ENCODE results near the gene DDX10.

DDX10 gene

GRCh38 chr11:108933630-108934029 lies 268.8 kb downstream of the DDX10 start:
- H3K9me3 ChIP-seq (ENCODE audit: control insufficient read depth in 5 of 5, low read length in 5 of 5): no peaks in the 10 kb centered on the region
- H3K27ac ChIP-seq (ENCODE audit: low read depth, low read length): no peak overlapping the region
- no peaks in the 10 kb centered on the region for H3K4me1 ChIP-seq (ENCODE audit: control insufficient read depth in 5 of 5, insufficient read depth in 5 of 5, low read length in 5 of 5)
- H3K36me3 ChIP-seq (ENCODE audit: control insufficient read depth in 5 of 5, insufficient read depth in 5 of 5, low read length in 5 of 5): peaks cover 0 to 4% (median 0%) of the 10 kb centered on the region in 5 donors
- no peak overlapping the region for H3K4me3 ChIP-seq (ENCODE audit: low read depth in 1 of 5, low read length in 5 of 5)
- H3K9ac ChIP-seq (ENCODE audit: low read length in 5 of 5): no peak overlapping the region
- H3K27me3 ChIP-seq (ENCODE audit: control insufficient read depth in 5 of 5, insufficient read depth in 4 of 5, low read length in 5 of 5): no peaks in the 10 kb centered on the region

GRCh38 chr11:108934289-108934688 lies 269.4 kb downstream of the DDX10 start:
- H3K9ac ChIP-seq (ENCODE audit: low read length in 5 of 5): no peak overlapping the region
- no peaks in the 10 kb centered on the region for H3K4me1 ChIP-seq (ENCODE audit: control insufficient read depth in 5 of 5, insufficient read depth in 5 of 5, low read length in 5 of 5)
- no peaks in the 10 kb centered on the region for H3K9me3 ChIP-seq (ENCODE audit: control insufficient read depth in 5 of 5, low read length in 5 of 5)
- H3K36me3 ChIP-seq (ENCODE audit: control insufficient read depth in 5 of 5, insufficient read depth in 5 of 5, low read length in 5 of 5): peaks cover 0 to 4% (median 0%) of the 10 kb centered on the region in 5 donors
- H3K4me3 ChIP-seq (ENCODE audit: low read depth in 1 of 5, low read length in 5 of 5): no peak overlapping the region
- H3K27ac ChIP-seq (ENCODE audit: low read depth, low read length): no peak overlapping the region
- no peaks in the 10 kb centered on the region for H3K27me3 ChIP-seq (ENCODE audit: control insufficient read depth in 5 of 5, insufficient read depth in 4 of 5, low read length in 5 of 5)

- Histone ChIP-seq H3K36me3 (ENCODE audit: control insufficient read depth in 5 of 5, insufficient read depth in 5 of 5, low read length in 5 of 5) (peaks cover 0 to 4% (median 0%) of the 10 kb centered on the region in 5 donors), H3K4me1 (ENCODE audit: control insufficient read depth in 5 of 5, insufficient read depth in 5 of 5, low read length in 5 of 5) (no peaks in the 10 kb centered on the region), H3K27me3 (ENCODE audit: control insufficient read depth in 5 of 5, insufficient read depth in 4 of 5, low read length in 5 of 5) (no peaks in the 10 kb centered on the region), H3K9me3 (ENCODE audit: control insufficient read depth in 5 of 5, low read length in 5 of 5) (no peaks in the 10 kb centered on the region), H3K27ac (ENCODE audit: low read depth, low read length) (no peak overlapping the region), H3K9ac (ENCODE audit: low read length in 5 of 5) (no peak overlapping the region), H3K4me3 (ENCODE audit: low read depth in 1 of 5, low read length in 5 of 5) (no peak overlapping the region)
Measured at GRCh38 chr11:108934696-108935095, 269.8 kb downstream of the DDX10 start.

- Histone ChIP-seq H3K4me3 (ENCODE audit: low read depth in 1 of 5, low read length in 5 of 5) (no peak overlapping the region), H3K9me3 (ENCODE audit: control insufficient read depth in 5 of 5, low read length in 5 of 5) (no peaks in the 10 kb centered on the region), H3K4me1 (ENCODE audit: control insufficient read depth in 5 of 5, insufficient read depth in 5 of 5, low read length in 5 of 5) (no peaks in the 10 kb centered on the region), H3K27ac (ENCODE audit: low read depth, low read length) (no peak overlapping the region), H3K9ac (ENCODE audit: low read length in 5 of 5) (no peak overlapping the region), H3K27me3 (ENCODE audit: control insufficient read depth in 5 of 5, insufficient read depth in 4 of 5, low read length in 5 of 5) (no peaks in the 10 kb centered on the region), H3K36me3 (ENCODE audit: control insufficient read depth in 5 of 5, insufficient read depth in 5 of 5, low read length in 5 of 5) (peaks cover 4 to 23% (median 15%) of the 10 kb centered on the region in 5 donors)
Measured at GRCh38 chr11:108937746-108938145, 272.9 kb downstream of the DDX10 start.

GRCh38 chr11:108938604-108939003 lies 273.7 kb downstream of the DDX10 start:
- Histone ChIP-seq H3K9ac (ENCODE audit: low read length in 5 of 5) (no peak overlapping the region), H3K27me3 (ENCODE audit: control insufficient read depth in 5 of 5, insufficient read depth in 4 of 5, low read length in 5 of 5) (no peaks in the 10 kb centered on the region), H3K9me3 (ENCODE audit: control insufficient read depth in 5 of 5, low read length in 5 of 5) (no peaks in the 10 kb centered on the region), H3K4me3 (ENCODE audit: low read depth in 1 of 5, low read length in 5 of 5) (no peak overlapping the region), H3K27ac (ENCODE audit: low read depth, low read length) (no peak overlapping the region), H3K4me1 (ENCODE audit: control insufficient read depth in 5 of 5, insufficient read depth in 5 of 5, low read length in 5 of 5) (no peaks in the 10 kb centered on the region), H3K36me3 (ENCODE audit: control insufficient read depth in 5 of 5, insufficient read depth in 5 of 5, low read length in 5 of 5) (peaks cover 4 to 23% (median 15%) of the 10 kb centered on the region in 5 donors)

- no peaks in the 10 kb centered on the region for H3K9me3 ChIP-seq (ENCODE audit: control insufficient read depth in 5 of 5, low read length in 5 of 5)
- no peaks in the 10 kb centered on the region for H3K4me1 ChIP-seq (ENCODE audit: control insufficient read depth in 5 of 5, insufficient read depth in 5 of 5, low read length in 5 of 5)
- H3K4me3 ChIP-seq (ENCODE audit: low read depth in 1 of 5, low read length in 5 of 5): no peak overlapping the region
- no peaks in the 10 kb centered on the region for H3K27me3 ChIP-seq (ENCODE audit: control insufficient read depth in 5 of 5, insufficient read depth in 4 of 5, low read length in 5 of 5)
- peaks cover 4 to 26% (median 18%) of the 10 kb centered on the region in 5 donors for H3K36me3 ChIP-seq (ENCODE audit: control insufficient read depth in 5 of 5, insufficient read depth in 5 of 5, low read length in 5 of 5)
- no peak overlapping the region for H3K9ac ChIP-seq (ENCODE audit: low read length in 5 of 5)
- no peak overlapping the region for H3K27ac ChIP-seq (ENCODE audit: low read depth, low read length)
Measured at GRCh38 chr11:108939135-108939534, 274.3 kb downstream of the DDX10 start.

GRCh38 chr11:108943853-108944252 lies 279.0 kb downstream of the DDX10 start:
- Histone ChIP-seq H3K4me1 (ENCODE audit: control insufficient read depth in 5 of 5, insufficient read depth in 5 of 5, low read length in 5 of 5) (no peaks in the 10 kb centered on the region), H3K4me3 (ENCODE audit: low read depth in 1 of 5, low read length in 5 of 5) (no peak overlapping the region), H3K9me3 (ENCODE audit: control insufficient read depth in 5 of 5, low read length in 5 of 5) (peaks cover 0 to 5% (median 0%) of the 10 kb centered on the region in 5 donors), H3K36me3 (ENCODE audit: control insufficient read depth in 5 of 5, insufficient read depth in 5 of 5, low read length in 5 of 5) (peaks cover 4 to 26% (median 18%) of the 10 kb centered on the region in 5 donors), H3K27me3 (ENCODE audit: control insufficient read depth in 5 of 5, insufficient read depth in 4 of 5, low read length in 5 of 5) (no peaks in the 10 kb centered on the region), H3K9ac (ENCODE audit: low read length in 5 of 5) (no peak overlapping the region), H3K27ac (ENCODE audit: low read depth, low read length) (no peak overlapping the region)

- no peak overlapping the region for H3K27ac ChIP-seq (ENCODE audit: low read depth, low read length)
- H3K4me3 ChIP-seq (ENCODE audit: low read depth in 1 of 5, low read length in 5 of 5): no peak overlapping the region
- peaks cover 0 to 5% (median 0%) of the 10 kb centered on the region in 5 donors for H3K9me3 ChIP-seq (ENCODE audit: control insufficient read depth in 5 of 5, low read length in 5 of 5)
- H3K4me1 ChIP-seq (ENCODE audit: control insufficient read depth in 5 of 5, insufficient read depth in 5 of 5, low read length in 5 of 5): no peaks in the 10 kb centered on the region
- H3K36me3 ChIP-seq (ENCODE audit: control insufficient read depth in 5 of 5, insufficient read depth in 5 of 5, low read length in 5 of 5): peaks cover 4 to 26% (median 18%) of the 10 kb centered on the region in 5 donors
- no peaks in the 10 kb centered on the region for H3K27me3 ChIP-seq (ENCODE audit: control insufficient read depth in 5 of 5, insufficient read depth in 4 of 5, low read length in 5 of 5)
- H3K9ac ChIP-seq (ENCODE audit: low read length in 5 of 5): no peak overlapping the region
Measured at GRCh38 chr11:108944471-108945178, 279.8 kb downstream of the DDX10 start.

GRCh38 chr11:108945341-108945740 lies 280.5 kb downstream of the DDX10 start:
- H3K9ac ChIP-seq (ENCODE audit: low read length in 5 of 5): no peak overlapping the region
- no peaks in the 10 kb centered on the region for H3K4me1 ChIP-seq (ENCODE audit: control insufficient read depth in 5 of 5, insufficient read depth in 5 of 5, low read length in 5 of 5)
- H3K9me3 ChIP-seq (ENCODE audit: control insufficient read depth in 5 of 5, low read length in 5 of 5): peaks cover 0 to 5% (median 0%) of the 10 kb centered on the region in 5 donors
- H3K27me3 ChIP-seq (ENCODE audit: control insufficient read depth in 5 of 5, insufficient read depth in 4 of 5, low read length in 5 of 5): no peaks in the 10 kb centered on the region
- H3K27ac ChIP-seq (ENCODE audit: low read depth, low read length): no peak overlapping the region
- H3K4me3 ChIP-seq (ENCODE audit: low read depth in 1 of 5, low read length in 5 of 5): no peak overlapping the region
- peaks cover under 1 to 20% (median 15%) of the 10 kb centered on the region in 5 donors for H3K36me3 ChIP-seq (ENCODE audit: control insufficient read depth in 5 of 5, insufficient read depth in 5 of 5, low read length in 5 of 5)

- Histone ChIP-seq H3K9ac (ENCODE audit: low read length in 5 of 5) (no peak overlapping the region), H3K9me3 (ENCODE audit: control insufficient read depth in 5 of 5, low read length in 5 of 5) (peaks cover 0 to 5% (median 0%) of the 10 kb centered on the region in 5 donors), H3K36me3 (ENCODE audit: control insufficient read depth in 5 of 5, insufficient read depth in 5 of 5, low read length in 5 of 5) (peaks cover 0 to 5% (median 3%) of the 10 kb centered on the region in 5 donors), H3K27me3 (ENCODE audit: control insufficient read depth in 5 of 5, insufficient read depth in 4 of 5, low read length in 5 of 5) (no peaks in the 10 kb centered on the region), H3K4me1 (ENCODE audit: control insufficient read depth in 5 of 5, insufficient read depth in 5 of 5, low read length in 5 of 5) (no peaks in the 10 kb centered on the region), H3K27ac (ENCODE audit: low read depth, low read length) (no peak overlapping the region), H3K4me3 (ENCODE audit: low read depth in 1 of 5, low read length in 5 of 5) (no peak overlapping the region)
Measured at GRCh38 chr11:108947654-108948570, 283.0 kb downstream of the DDX10 start.

All from subcutaneous abdominal adipose tissue (tissue), 5 donors.